HG02981 (cell line): ENCODE results near the gene CNKSR3.

ENCODE experiments used
- ATAC-seq: cut with Tn5 transposase; IDR thresholded peaks from one replicate; pipeline ENCODE4 v1.9.1; 2021; ENCODE audit warnings: mild to moderate bottlenecking, moderate library complexity; ENCODE audit not compliant: unreplicated experiment

The CNKSR3 gene

GRCh38 chr6:154503658-154504057 lies 6.8 kb downstream of the CNKSR3 start:
- ATAC-seq: no peak

GRCh38 chr6:154502553-154502952 lies 7.9 kb downstream of the CNKSR3 start:
- no peak for ATAC-seq

- ATAC-seq: no peak
These were observed 9.0 kb downstream of the CNKSR3 start for GRCh38 chr6:154501578-154501868.

- ATAC-seq: no peak
These were observed 9.5 kb downstream of the CNKSR3 start for GRCh38 chr6:154500769-154501577.

GRCh38 chr6:154499855-154500589 lies 10.5 kb downstream of the CNKSR3 start:
- no peak for ATAC-seq

GRCh38 chr6:154498340-154498934 lies 12.0 kb downstream of the CNKSR3 start:
- no peak for ATAC-seq

- ATAC-seq: no peak
These were observed 13.5 kb downstream of the CNKSR3 start for GRCh38 chr6:154496793-154497517.

GRCh38 chr6:154496186-154496585 lies 14.3 kb downstream of the CNKSR3 start:
- ATAC-seq: no peak

- ATAC-seq: no peak
These were observed 15.7 kb downstream of the CNKSR3 start for GRCh38 chr6:154494592-154495311.

GRCh38 chr6:154491567-154492470 lies 18.7 kb downstream of the CNKSR3 start:
- ATAC-seq: peak; percentile 69

- no peak for ATAC-seq
These were observed 20.7 kb downstream of the CNKSR3 start for GRCh38 chr6:154489822-154490221.

- ATAC-seq: no peak
These were observed 21.6 kb downstream of the CNKSR3 start for GRCh38 chr6:154488802-154489437.

GRCh38 chr6:154488248-154488593 lies 22.3 kb downstream of the CNKSR3 start:
- ATAC-seq: no peak

GRCh38 chr6:154487367-154488247 lies 22.9 kb downstream of the CNKSR3 start:
- ATAC-seq: no peak

- no peak for ATAC-seq
These were observed 24.7 kb downstream of the CNKSR3 start for GRCh38 chr6:154485815-154486214.

GRCh38 chr6:154484942-154485341 lies 25.5 kb downstream of the CNKSR3 start:
- no peak for ATAC-seq

GRCh38 chr6:154482858-154483257 lies 27.6 kb downstream of the CNKSR3 start:
- no peak for ATAC-seq

GRCh38 chr6:154481521-154482013 lies 28.9 kb downstream of the CNKSR3 start:
- no peak for ATAC-seq
